ENCODE results near the gene ALKBH8.
"Not testable (repeated sequence)": the region's sequence is repeated elsewhere in the genome, so short reads cannot be mapped to it uniquely, and the experiment has no call there.

Gene ALKBH8

GRCh38 chr11:107504981-107505380 lies 60.6 kb downstream of the ALKBH8 start:
- DNase-seq: no peak
- H3K27me3 Mint-ChIP-seq: no peaks in the 10 kb centered on the region
- H3K27ac Mint-ChIP-seq: no peak overlapping the region
- no peak overlapping the region for H3K4me3 Mint-ChIP-seq
- H3K4me1 Mint-ChIP-seq (ENCODE audit: low read depth): no peaks in the 10 kb centered on the region
- H3K9me3 Mint-ChIP-seq: peaks cover 22% of the 10 kb centered on the region
- peaks cover 92% of the 10 kb centered on the region for H3K36me3 Mint-ChIP-seq (ENCODE audit: low read depth)

- Mint-ChIP-seq H3K27ac (no peak overlapping the region), H3K4me1 (ENCODE audit: low read depth) (no peaks in the 10 kb centered on the region), H3K4me3 (no peak overlapping the region), H3K27me3 (no peaks in the 10 kb centered on the region), H3K9me3 (peaks cover 22% of the 10 kb centered on the region), H3K36me3 (ENCODE audit: low read depth) (peaks cover 67% of the 10 kb centered on the region)
- DNase-seq: no peak
Observed at GRCh38 chr11:107501713-107502112, 63.8 kb downstream of the ALKBH8 start.

GRCh38 chr11:107497371-107497770 lies 68.2 kb downstream of the ALKBH8 start:
- DNase-seq; H3K27ac Mint-ChIP-seq; H3K4me3 Mint-ChIP-seq; H3K4me1 Mint-ChIP-seq (ENCODE audit: low read depth); H3K9me3 Mint-ChIP-seq; H3K27me3 Mint-ChIP-seq: not testable (repeated sequence)
- H3K36me3 Mint-ChIP-seq (ENCODE audit: low read depth): peaks cover 24% of the 10 kb centered on the region

- Mint-ChIP-seq H3K9me3 (peaks cover under 1% of the 10 kb centered on the region), H3K27me3 (no peaks in the 10 kb centered on the region), H3K27ac (no peak overlapping the region), H3K4me3 (no peak overlapping the region), H3K36me3 (ENCODE audit: low read depth) (peaks cover 11% of the 10 kb centered on the region), H3K4me1 (ENCODE audit: low read depth) (no peaks in the 10 kb centered on the region)
- DNase-seq: no peak
Observed at GRCh38 chr11:107496011-107496410, 69.5 kb downstream of the ALKBH8 start.

GRCh38 chr11:107494055-107494454 lies 71.5 kb downstream of the ALKBH8 start:
- Mint-ChIP-seq H3K27me3 (no peaks in the 10 kb centered on the region), H3K9me3 (no peaks in the 10 kb centered on the region), H3K27ac (no peak overlapping the region), H3K4me1 (ENCODE audit: low read depth) (no peaks in the 10 kb centered on the region), H3K4me3 (no peak overlapping the region), H3K36me3 (ENCODE audit: low read depth) (no peaks in the 10 kb centered on the region)
- no peak for DNase-seq

- Mint-ChIP-seq H3K27ac (no peak overlapping the region), H3K27me3 (no peaks in the 10 kb centered on the region), H3K4me1 (ENCODE audit: low read depth) (no peaks in the 10 kb centered on the region), H3K36me3 (ENCODE audit: low read depth) (no peaks in the 10 kb centered on the region), H3K9me3 (no peaks in the 10 kb centered on the region), H3K4me3 (no peak overlapping the region)
- DNase-seq: no peak
Observed at GRCh38 chr11:107493117-107493516, 72.4 kb downstream of the ALKBH8 start.

- H3K27me3 Mint-ChIP-seq: peaks cover 5% of the 10 kb centered on the region
- no peak overlapping the region for H3K4me3 Mint-ChIP-seq
- no peaks in the 10 kb centered on the region for H3K4me1 Mint-ChIP-seq (ENCODE audit: low read depth)
- H3K27ac Mint-ChIP-seq: no peak overlapping the region
- no peaks in the 10 kb centered on the region for H3K9me3 Mint-ChIP-seq
- no peaks in the 10 kb centered on the region for H3K36me3 Mint-ChIP-seq (ENCODE audit: low read depth)
- no peak for DNase-seq
Observed at GRCh38 chr11:107490836-107491235, 74.7 kb downstream of the ALKBH8 start.

GRCh38 chr11:107482234-107482633 lies 83.3 kb downstream of the ALKBH8 start:
- Mint-ChIP-seq H3K4me1 (ENCODE audit: low read depth) (no peaks in the 10 kb centered on the region), H3K36me3 (ENCODE audit: low read depth) (no peaks in the 10 kb centered on the region), H3K27me3 (peaks cover 50% of the 10 kb centered on the region), H3K9me3 (no peaks in the 10 kb centered on the region), H3K4me3 (no peak overlapping the region), H3K27ac (no peak overlapping the region)
- DNase-seq: no peak

- Mint-ChIP-seq H3K27me3 (peaks cover 57% of the 10 kb centered on the region), H3K27ac (no peak overlapping the region), H3K4me1 (ENCODE audit: low read depth) (no peaks in the 10 kb centered on the region), H3K4me3 (no peak overlapping the region), H3K36me3 (ENCODE audit: low read depth) (no peaks in the 10 kb centered on the region), H3K9me3 (no peaks in the 10 kb centered on the region)
- no peak for DNase-seq
Observed at GRCh38 chr11:107478922-107479321, 86.6 kb downstream of the ALKBH8 start.

GRCh38 chr11:107477820-107478219 lies 87.7 kb downstream of the ALKBH8 start:
- DNase-seq: no peak
- no peak overlapping the region for H3K27ac Mint-ChIP-seq
- H3K27me3 Mint-ChIP-seq: peaks cover 54% of the 10 kb centered on the region
- H3K36me3 Mint-ChIP-seq (ENCODE audit: low read depth): no peaks in the 10 kb centered on the region
- no peaks in the 10 kb centered on the region for H3K4me1 Mint-ChIP-seq (ENCODE audit: low read depth)
- H3K4me3 Mint-ChIP-seq: no peak overlapping the region
- H3K9me3 Mint-ChIP-seq: no peaks in the 10 kb centered on the region

GRCh38 chr11:107473792-107474191 lies 91.7 kb downstream of the ALKBH8 start:
- no peaks in the 10 kb centered on the region for H3K36me3 Mint-ChIP-seq (ENCODE audit: low read depth)
- H3K4me1 Mint-ChIP-seq (ENCODE audit: low read depth): no peaks in the 10 kb centered on the region
- H3K27me3 Mint-ChIP-seq: peaks cover 66% of the 10 kb centered on the region
- H3K27ac Mint-ChIP-seq: no peak overlapping the region
- no peaks in the 10 kb centered on the region for H3K9me3 Mint-ChIP-seq
- no peak overlapping the region for H3K4me3 Mint-ChIP-seq
- DNase-seq: no peak

- no peak for DNase-seq
- H3K27me3 Mint-ChIP-seq: peaks cover 67% of the 10 kb centered on the region
- no peak overlapping the region for H3K27ac Mint-ChIP-seq
- H3K4me3 Mint-ChIP-seq: no peak overlapping the region
- no peaks in the 10 kb centered on the region for H3K9me3 Mint-ChIP-seq
- H3K36me3 Mint-ChIP-seq (ENCODE audit: low read depth): no peaks in the 10 kb centered on the region
- no peaks in the 10 kb centered on the region for H3K4me1 Mint-ChIP-seq (ENCODE audit: low read depth)
Observed at GRCh38 chr11:107472966-107473365, 92.6 kb downstream of the ALKBH8 start.

GRCh38 chr11:107468596-107468995 lies 96.9 kb downstream of the ALKBH8 start:
- H3K27ac Mint-ChIP-seq: no peak overlapping the region
- H3K36me3 Mint-ChIP-seq (ENCODE audit: low read depth): no peaks in the 10 kb centered on the region
- no peaks in the 10 kb centered on the region for H3K4me1 Mint-ChIP-seq (ENCODE audit: low read depth)
- no peak overlapping the region for H3K4me3 Mint-ChIP-seq
- H3K27me3 Mint-ChIP-seq: peaks cover 57% of the 10 kb centered on the region
- peaks cover 2% of the 10 kb centered on the region for H3K9me3 Mint-ChIP-seq
- no peak for DNase-seq

- no peak overlapping the region for H3K27ac Mint-ChIP-seq
- no peak for DNase-seq
- no peaks in the 10 kb centered on the region for H3K4me1 Mint-ChIP-seq (ENCODE audit: low read depth)
- no peaks in the 10 kb centered on the region for H3K36me3 Mint-ChIP-seq (ENCODE audit: low read depth)
- peaks cover 6% of the 10 kb centered on the region for H3K9me3 Mint-ChIP-seq
- peaks cover 60% of the 10 kb centered on the region for H3K27me3 Mint-ChIP-seq
- no peak overlapping the region for H3K4me3 Mint-ChIP-seq
Observed at GRCh38 chr11:107467696-107468095, 97.8 kb downstream of the ALKBH8 start.

GRCh38 chr11:107466275-107466866 lies 99.2 kb downstream of the ALKBH8 start:
- peaks cover 49% of the 10 kb centered on the region for H3K27me3 Mint-ChIP-seq
- not testable (repeated sequence) for H3K4me1 Mint-ChIP-seq (ENCODE audit: low read depth); H3K36me3 Mint-ChIP-seq (ENCODE audit: low read depth); DNase-seq; H3K27ac Mint-ChIP-seq; H3K4me3 Mint-ChIP-seq; H3K9me3 Mint-ChIP-seq

Measured in activated T-cell treated with anti-CD3 and anti-CD28 coated beads, Interleukin-2, amount 50 U/mL, for 24 hours (primary cell).